RPMI8226 (cell line): ENCODE data around the gene VSIG4.
"Not testable (repeated sequence)": the region's sequence is repeated elsewhere in the genome, so short reads cannot be mapped to it uniquely, and the experiment has no call there.

Experiments used
- DNase-seq: peaks from one replicate; pipeline ENCODE4 v3.0.0-alpha.2; 2015

Gene VSIG4

DNA sequence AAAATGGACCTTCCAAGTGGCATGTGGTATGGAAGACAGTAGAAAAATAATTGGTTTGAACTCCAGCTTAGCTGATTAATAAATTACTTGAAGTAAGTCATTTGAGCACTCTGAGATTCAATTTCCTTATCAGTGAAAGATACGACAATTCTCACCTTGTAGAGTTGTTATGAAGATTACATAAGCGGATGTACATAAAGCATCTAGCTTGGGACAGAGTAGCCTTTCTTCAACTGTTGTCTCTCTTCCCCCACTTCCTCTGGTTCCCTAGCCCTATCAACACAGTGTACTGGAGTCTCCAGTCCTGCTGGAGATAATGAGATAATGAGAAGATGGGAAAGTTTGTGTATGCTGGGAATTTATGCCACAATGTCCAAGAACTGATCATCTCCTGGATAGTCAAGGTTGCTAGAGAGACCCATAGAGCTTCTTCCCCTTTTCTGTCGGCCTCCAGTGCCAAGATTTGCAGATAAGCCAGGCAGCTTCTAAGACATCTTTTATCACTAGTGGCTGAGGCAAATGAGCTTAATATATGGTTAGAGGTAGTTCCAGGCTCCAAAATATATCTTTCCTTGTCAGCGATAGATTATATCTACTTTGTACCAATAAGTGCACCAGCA, 33.9 kb downstream of the VSIG4 start:
- no peak for DNase-seq

DNA sequence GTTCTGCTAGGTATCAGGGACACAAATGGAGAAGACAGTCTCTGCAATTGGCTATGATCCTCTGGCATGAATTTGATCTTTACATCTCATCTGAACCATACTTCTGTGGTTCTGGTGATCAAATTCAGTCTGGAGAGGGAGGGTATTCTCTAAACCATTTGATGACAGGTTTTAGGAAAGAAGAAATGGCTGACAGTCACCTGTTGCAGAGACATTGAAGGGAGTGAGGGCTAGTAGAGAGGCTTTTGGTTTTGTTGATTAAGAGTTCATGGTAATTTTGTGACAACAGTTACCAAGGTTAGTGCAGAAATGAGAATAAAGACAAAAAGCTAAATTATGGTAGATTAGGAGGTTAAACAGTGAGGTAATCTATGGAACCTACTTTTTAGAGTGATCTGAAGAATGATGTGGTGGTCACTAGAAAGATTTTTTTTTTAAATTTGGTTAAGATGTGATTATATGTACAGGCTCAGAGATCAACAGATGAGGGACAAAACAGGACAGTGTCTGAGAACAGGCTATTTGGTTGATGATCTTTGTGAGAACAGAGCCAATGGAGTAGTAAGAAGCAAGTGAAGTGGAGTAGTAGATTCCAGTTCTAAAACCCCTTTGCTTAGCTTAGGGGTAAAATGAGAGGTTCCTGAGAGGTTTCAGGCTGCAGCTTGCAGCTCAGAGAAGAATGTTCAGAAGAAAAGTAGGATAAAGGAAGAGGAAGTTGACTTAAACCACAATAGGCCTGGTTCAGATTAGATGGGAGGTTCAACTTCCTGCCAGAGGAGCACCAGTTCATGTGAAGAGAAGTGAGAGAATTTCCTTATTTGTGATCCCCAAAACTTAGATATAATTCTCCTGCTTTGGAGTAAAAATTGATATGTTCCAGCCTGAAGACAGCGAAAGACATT, 34.7 kb downstream of the VSIG4 start:
- DNase-seq = no peak

DNA sequence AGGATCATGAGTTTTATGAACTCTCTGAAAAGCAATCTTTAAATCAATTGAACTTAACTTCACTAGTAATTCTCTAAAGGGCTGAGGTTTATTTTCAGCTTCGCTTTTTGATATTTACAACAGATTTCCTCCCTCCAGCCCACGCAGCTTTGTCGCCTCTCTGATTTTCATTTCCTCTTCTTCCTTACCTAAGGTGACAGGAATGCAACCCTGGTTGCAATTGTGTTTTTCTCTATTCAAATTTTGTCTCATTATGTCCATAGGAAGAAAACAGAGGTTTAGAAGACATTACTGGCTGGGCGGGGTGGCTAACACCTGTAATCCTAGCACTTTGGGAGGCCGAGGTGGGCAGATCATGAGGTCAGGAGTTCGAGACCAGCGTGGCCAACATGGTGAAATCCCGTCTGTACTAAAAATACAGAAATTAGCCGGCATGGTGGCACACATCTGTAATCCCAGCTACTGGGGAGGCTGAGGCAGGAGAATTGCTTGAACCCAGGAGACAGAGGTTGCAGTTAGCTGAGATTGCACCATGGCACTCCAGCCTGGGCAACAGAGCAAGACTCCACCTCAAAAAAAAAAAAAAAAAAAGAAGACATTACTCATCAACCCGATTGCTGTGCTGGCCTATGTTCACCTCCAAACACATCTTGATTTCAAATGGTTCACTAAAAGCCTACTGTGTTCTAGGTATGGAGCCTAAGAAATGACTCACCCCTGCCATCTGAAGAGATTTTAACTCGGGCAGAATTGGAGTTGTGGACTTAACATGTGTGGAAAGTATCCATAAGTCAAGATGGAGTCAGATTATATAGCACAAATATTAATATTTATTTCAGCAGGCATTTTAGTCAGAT, 36.8 kb downstream of the VSIG4 start:
- no peak for DNase-seq

DNA sequence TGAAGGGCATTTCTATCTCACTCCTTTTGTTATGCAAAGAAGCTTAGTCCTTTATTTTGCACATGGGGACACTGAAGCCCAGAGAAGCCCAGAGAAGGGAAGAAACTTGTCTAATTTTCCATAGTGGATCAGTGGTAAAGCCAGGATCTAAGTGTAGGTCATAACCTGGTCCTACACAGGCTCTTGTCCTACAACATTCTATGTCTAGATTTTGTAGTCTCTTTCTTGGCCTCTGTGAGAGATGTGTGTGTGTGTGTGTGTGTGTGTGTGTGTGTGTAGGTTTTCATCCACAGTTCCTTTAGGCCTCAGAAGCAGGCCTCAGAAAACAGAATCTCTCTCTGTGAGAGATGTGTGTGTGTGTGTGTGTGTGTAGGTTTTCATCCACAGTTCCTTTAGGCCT, 38.3 kb downstream of the VSIG4 start:
- DNase-seq = no peak

DNA sequence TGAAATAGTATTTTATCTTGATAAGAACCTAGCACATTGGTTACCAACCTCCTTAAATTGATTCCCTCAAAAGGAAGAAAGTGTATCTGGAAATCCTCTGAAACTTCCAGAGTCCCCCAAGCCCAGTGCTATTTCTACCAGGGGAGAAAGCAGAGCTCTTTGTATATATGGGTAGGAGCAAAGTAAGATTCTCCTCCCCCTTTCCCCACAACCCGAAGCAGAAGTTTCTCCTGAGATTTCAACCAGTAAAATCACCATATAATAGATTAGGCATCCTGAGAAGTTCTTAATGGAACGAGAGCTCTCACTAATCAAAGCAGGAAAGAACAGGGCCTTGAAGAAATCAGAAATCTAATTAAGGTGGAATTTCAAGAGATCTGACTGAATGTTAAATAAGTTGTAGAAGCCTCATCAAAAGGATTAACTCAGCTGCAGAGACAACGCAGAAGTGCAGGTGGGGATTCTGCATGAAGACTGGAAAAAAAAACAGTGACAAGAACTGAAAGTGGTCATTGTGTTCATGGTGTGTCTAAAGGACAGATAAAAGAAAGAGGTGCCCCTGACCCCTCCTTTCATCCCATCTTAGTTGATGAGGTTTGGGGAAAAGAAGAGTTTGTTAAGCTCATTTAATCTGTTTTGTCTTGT, 39.1 kb downstream of the VSIG4 start:
- no peak for DNase-seq

DNA sequence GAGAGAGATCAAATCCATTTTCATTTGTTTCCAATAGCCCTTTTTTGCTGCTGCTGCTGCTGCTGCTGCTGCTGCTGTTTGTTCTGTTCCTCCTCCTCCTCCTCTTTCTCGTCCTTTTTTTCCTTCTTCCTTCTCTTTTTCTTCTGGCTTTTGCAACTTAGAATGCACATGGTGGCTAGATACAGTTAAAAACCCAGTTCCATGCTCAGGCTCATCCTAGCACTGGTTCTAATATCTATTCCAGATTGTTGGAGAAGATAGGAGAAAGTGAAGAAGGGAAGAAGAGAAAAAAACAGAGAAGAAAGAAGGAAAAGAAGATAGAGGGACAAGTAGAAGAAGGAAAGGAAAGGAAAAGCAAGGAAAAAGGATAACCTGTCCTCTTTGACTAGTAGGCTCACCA, 39.7 kb downstream of the VSIG4 start:
- no peak for DNase-seq

DNA sequence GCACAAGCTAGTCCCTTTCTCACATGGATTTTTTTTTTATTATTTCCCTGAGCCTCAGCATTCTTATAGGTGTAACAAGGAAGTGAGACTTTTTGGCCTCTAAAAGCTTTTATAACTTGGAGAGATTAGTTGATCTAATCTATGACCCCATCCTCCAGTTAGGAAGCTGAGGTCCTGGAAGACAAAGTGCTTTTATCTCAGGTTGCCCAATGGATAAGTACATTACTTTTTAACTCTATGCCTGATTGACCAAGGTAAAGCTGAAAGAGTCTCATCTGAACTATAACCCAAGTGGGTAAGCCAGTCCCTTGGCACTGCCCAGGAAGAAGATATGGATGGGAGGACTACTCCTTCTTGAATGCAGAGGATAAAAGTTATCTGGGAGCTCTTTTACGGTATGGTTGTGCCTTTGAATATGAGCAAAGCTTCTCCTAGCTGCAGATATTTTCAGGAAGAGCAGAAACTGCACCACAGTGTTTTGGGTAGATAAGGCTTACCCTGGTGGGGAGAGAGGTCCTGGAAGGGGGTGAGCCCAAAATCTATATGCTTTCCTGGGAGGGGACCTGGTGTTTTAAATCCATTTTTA, 40.2 kb downstream of the VSIG4 start:
- DNase-seq = no peak

DNA sequence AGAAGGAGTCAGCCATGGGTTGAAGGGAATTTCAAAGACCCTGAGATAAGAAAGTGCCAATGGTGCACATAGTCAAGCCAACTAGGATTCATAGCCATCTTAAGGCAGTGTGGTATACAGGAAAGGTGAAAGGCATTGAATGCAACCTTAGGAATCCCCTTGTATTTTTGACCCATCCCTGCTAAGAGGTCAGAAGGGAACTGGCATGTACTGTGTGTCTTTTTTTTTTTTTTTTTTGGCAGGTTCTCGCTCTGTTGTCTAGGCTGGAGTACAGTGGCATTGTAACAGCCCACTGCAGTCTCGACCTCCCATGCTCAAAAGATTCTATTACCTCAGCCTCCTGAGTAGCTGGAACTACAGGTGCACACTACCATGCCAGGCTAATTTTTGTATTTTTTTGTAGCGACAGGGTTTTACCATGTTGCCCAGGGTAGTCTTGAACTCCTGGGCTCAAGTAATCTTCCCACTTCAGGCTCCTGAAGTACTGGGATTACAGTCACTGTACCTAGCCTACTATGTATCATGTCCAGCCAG, 40.8 kb downstream of the VSIG4 start:
- DNase-seq = no peak

DNA sequence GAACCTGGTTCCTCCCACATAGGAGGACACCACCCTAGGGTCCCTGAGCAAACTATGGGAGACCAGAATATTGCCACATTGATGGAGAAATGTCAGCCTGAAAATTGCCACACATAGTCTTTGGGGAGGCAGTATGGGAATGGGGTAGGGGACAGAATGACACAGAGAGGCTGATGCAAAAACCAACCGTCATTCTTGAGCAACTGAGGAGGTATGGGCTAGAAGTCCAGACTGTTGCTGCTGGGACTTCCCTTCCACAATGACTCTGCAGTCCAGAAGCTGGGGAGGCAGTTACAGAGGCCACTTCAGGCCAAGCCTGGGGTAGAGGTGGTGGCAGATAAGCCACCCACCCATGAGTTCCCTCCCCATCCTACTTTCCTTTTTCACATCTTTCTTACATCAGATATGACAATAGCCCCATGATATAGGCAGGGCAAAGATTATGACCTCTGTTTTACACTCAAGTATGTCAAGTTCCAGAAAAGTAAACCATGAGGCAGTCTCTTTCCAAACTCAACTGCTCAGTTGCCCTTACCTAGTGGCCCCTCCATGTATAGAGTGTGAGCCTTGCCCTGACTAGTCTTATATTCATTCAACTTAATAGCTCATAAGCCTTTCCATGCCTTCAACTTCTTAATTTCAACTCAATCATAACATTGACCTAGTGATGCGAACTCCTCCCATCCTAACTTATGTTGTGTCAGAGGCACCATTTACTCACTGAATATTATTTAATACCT, 41.7 kb downstream of the VSIG4 start:
- DNase-seq = no peak

DNA sequence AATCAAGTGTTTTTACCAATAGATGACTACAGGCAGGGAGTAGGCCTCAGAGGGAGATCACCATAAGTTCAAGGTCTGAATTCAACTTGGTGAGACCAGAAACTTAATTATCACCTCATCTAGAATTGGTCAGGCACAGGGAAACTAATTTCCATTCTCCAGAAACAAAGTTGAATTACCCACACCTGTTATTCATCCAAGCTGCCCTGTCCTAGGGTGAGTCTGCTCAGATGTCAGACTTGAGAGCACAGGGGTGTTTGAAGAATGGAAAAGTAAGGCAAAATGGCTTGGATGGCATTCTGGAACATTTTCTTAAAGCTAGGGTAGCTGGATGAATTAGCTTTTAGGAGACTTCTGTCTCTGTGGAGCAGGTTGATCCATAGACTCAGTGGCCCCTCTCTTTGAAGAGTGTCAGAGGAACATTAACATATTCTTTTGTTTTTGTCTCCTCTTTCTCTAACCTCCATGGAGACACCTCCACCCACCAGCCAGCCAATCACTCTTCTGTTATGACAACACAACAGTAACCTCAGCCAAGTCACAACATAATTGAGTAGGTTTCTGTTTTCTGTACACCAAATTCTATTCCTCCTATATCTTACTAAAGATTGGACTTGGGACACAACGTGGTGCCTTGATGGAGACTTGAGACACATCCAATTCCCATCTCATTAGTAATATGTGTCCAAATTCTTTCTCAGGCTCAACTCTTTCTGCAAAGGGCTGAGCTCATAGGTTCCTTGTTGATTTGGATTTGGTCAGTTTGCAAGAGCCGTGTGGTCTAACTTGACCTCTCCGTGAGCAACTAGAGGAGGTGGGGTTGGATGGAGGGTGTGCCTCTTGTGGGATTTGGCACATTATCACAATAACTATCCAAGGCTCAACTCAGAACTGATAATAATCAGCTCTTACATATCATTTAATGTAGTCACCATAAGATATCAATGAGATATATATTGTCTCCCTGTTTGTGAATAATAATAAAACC, 45.1 kb downstream of the VSIG4 start:
- no peak for DNase-seq

DNA sequence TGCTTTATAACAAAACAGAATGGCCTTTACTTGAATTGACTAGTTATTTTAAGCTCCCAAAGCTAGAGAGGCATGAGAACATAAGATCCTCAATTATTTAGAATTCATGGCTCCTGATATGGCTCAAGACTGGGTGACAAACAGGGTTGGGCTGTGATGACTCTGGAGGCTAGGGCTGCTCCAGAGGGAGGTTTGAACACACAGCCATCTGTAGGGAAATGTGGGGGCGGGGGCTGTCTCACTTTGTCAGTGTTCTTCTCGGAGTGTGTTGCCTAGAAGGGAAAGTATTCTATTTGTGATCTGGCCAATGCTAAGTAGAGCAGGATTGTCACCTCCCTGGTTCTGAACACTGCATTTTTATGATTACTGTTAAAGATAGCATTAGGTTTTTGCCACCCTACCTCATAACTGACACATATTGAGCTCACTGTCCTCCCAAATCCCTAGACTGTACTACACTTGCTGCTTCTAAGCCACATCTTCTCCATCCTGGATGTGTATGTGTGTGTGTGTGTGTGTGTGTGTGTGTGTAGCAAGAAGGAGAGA, 45.9 kb downstream of the VSIG4 start:
- DNase-seq = no peak

DNA sequence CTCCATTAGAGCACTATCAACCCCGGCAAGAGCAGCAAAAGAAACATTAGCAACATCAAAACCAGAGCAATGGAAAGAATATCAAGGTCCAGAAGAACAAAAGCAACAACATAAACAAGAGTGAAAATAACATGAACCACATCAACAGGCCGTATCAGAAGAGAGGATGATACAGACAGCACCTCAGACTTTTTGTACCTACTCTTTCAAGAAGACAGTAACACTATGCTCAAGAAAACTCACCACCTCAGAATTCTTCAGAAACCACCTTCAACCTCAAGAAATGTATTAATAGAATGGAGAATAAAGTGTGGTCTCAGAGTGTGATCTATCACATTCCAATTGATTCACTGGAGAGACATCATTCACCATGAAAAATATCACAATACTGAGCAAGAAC, 46.5 kb downstream of the VSIG4 start:
- DNase-seq = no peak

DNA sequence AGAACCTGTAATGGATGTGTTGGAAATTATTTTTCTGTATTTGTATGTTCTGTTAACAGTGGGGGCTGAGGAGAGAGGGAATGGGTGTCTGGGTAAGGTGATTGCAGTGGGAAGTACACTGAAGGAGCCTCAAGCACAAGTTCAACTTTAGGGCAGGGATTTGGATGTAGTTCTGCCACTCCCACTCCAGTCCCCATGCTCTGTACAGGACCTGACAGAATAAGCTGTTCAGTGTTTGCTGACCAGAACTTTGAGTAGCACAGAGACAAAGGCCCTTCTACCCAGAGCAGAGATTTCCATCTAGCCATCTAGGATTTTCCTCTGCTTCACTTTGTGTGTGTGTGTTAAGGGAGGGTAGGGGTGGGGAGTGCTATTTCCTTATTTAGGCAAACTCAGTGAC, 49.2 kb downstream of the VSIG4 start:
- DNase-seq = no peak

DNA sequence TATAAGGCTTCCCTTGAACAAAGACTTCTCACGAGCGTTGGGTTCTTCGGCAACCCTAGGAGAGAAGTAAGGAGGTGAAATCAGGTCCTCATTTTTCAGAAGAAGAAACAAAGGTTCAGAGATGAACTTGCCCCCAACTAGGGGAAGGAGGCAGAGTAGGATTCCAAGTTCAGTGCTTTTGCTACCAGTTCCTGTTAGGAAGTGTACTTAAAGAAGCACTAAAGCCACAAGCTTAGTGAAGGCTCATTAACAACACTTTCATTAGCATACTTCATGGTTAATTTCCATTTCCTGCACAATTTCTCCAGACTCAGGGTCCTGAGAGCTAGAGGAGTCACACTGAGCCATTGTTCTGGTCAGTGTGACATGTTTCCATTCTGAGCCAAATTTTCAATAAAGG, 52.1 kb downstream of the VSIG4 start:
- no peak for DNase-seq

DNA sequence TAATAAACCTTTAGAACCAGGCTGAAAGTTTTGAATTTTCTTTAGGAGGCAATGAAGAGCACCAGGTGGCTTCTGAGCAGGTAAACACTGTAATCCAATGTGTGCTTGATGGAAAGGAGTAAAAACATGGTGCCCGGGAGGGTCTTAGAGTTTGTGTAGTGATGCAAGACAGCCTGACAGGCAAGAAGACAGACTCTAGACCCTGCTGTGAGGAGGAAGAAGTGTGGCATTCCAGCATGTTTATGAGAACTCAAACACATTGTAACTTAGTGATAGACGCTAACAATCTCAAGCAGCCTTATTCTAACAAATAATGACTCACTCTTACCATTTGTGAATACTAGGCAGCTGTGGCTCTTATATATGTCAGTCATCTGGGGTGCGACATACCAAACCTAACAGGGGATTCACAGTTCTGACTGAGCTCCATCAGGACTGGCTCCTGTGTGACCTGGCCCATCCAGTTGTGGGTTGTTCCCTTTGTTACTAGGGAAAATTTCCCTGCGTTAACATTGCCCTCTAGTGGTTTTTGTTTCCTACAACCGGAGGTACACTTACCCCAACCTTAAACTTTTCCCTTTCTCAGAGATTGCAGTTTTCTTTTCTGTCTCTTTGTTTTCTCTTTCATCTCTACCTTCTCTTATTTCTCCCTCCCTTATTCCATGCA, 53.8 kb downstream of the VSIG4 start:
- DNase-seq = peak; percentile 32

DNA sequence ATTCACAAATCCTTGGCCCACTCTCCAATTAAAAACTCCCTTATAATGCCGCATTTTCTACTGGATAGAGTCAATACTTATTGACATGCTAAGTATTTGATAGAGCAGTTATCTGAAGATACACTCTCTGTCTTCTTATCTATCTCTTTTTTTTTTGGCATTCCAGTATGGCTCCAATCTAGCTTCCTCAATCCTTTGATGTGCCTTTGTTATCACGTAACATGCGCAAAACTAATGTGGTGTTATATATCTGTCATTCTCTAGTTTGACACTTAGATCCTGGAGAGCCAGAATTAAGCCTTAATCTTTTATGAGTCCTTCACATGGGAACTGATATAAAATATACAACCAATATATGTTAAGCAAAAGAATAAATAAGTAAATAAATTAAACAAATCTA, 54.7 kb downstream of the VSIG4 start:
- DNase-seq = no peak

DNA sequence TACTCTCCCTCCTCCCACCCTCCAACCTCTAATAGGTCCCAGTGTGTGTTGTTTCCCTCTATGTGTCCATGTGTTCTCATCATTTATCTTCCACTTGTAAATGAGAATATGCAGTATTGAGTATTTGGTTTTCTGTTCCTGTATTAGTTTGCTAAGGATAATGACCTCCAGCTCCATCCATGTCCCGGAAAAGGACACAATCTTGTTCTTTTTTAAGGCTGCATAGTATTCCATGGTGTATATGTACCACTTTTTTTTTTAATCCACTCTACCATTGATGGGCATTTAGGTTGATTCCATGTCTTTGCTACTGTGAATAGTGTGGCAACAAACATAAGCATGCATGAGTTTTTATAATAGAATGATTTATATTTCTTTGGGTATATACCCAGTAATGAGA, 62.7 kb downstream of the VSIG4 start:
- DNase-seq = not testable (repeated sequence)

DNA sequence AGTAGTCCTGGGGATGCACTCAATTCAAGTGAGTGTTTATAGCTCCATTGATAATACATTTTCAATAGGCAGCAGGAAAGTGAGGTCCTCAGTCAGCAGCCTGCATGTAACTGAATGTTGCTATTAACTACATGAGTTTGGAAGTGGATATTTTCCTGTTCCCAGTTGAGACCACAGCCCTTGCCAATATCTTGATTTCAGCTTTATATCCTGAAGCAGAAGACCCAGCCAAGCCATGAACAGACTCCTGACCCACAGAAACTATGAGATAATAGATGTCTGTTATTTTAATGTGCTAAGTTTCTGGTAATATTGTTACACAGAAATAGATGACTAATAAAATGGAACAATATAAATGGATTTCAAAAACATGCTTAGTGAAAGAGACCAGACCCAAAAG, 63.7 kb downstream of the VSIG4 start:
- no peak for DNase-seq

DNA sequence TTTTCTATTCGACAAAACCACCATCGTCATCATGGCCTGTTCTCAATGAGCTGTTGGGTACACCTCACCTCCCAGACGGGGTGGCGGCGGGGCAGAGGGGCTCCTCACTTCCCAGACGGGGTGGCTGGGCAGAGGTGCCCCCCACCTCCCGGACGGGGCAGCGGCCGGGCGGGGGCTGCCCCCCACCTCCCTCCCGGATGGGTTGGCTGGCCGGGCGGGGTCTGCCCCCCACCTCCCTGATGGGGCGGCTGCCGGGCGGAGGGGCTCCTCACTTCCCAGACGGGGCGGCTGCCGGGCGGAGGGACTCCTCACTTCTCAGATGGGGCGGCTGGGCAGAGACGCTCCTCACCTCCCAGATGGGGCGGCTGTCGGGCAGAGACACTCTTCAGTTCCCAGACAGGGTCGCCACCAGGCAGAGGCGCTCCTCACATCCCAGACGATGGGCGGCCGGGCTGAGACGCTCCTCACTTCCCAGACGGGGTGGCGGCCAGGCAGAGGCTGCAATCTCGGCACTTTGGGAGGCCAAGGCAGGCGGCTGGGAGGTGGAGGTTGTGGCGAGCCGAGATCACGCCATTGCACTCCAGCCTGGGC, 64.6 kb downstream of the VSIG4 start:
- DNase-seq = not testable (repeated sequence)
